KMS-11 (cell line): ENCODE measurements around the gene OSBPL5.
"Not testable (repeated sequence)": the region's sequence is repeated elsewhere in the genome, so short reads cannot be mapped to it uniquely, and the experiment has no call there.

ENCODE experiments used
- H2AFZ ChIP-seq: fragments of 200-600 bp; sonication (generic); 2 replicates; pipeline ENCODE4 v1.6.1; 2016; ENCODE audit warnings: antibody characterized with exemption, mixed run types, low read depth
- H3K27ac ChIP-seq: fragments of 200-600 bp; sonication (generic); 2 replicates; pipeline ENCODE4 v1.6.1; 2016; ENCODE audit warnings: mild to moderate bottlenecking, mixed run types
- H3K27me3 ChIP-seq: fragments of 200-600 bp; sonication (generic); 2 replicates; pipeline ENCODE4 v1.6.1; 2017; ENCODE audit warnings: mild to moderate bottlenecking, low read depth, mixed run types, moderate library complexity; ENCODE audit not compliant: insufficient read depth
- H3K36me3 ChIP-seq: fragments of 200-600 bp; sonication (generic); 2 replicates; pipeline ENCODE4 v1.6.1; 2017; ENCODE audit warnings: mild to moderate bottlenecking, mixed run types; ENCODE audit not compliant: insufficient read depth
- H3K4me1 ChIP-seq: fragments of 200-600 bp; sonication (generic); 2 replicates; pipeline ENCODE4 v1.6.1; 2016; ENCODE audit warnings: mild to moderate bottlenecking, low read depth, mixed run types; ENCODE audit not compliant: poor library complexity, severe bottlenecking
- H3K4me2 ChIP-seq: fragments of 200-600 bp; sonication (generic); 2 replicates; pipeline ENCODE4 v1.7.0; 2016; ENCODE audit warnings: mild to moderate bottlenecking, mixed run types
- H3K4me3 ChIP-seq: fragments of 200-600 bp; sonication (generic); IDR thresholded peaks from 2 replicates; pipeline ENCODE4 v1.6.1; 2017; ENCODE audit warnings: low read depth, low read length, mixed read lengths; ENCODE audit not compliant: insufficient read depth
- H3K79me2 ChIP-seq: fragments of 200-600 bp; sonication (generic); 2 replicates; pipeline ENCODE4 v1.6.1; 2016; ENCODE audit warnings: low read depth, mixed run types; ENCODE audit not compliant: insufficient read depth
- H3K9ac ChIP-seq: fragments of 200-600 bp; sonication (generic); 2 replicates; pipeline ENCODE4 v1.6.1; 2016; ENCODE audit warnings: mild to moderate bottlenecking, mixed run types
- H4K20me1 ChIP-seq: fragments of 200-600 bp; sonication (generic); 2 replicates; pipeline ENCODE4 v1.6.1; 2016; ENCODE audit warnings: mild to moderate bottlenecking, mixed run types; ENCODE audit not compliant: insufficient read depth
- TF ChIP-seq, protein P1 (sequence below): fragments of 200-600 bp; sonication (generic); conservative IDR thresholded peaks from 2 replicates; pipeline ENCODE4 v1.6.1; 2017; ENCODE audit warnings: low read depth, mild to moderate bottlenecking, antibody characterized with exemption, low read length, moderate library complexity, mixed read lengths

Gene OSBPL5

DNA sequence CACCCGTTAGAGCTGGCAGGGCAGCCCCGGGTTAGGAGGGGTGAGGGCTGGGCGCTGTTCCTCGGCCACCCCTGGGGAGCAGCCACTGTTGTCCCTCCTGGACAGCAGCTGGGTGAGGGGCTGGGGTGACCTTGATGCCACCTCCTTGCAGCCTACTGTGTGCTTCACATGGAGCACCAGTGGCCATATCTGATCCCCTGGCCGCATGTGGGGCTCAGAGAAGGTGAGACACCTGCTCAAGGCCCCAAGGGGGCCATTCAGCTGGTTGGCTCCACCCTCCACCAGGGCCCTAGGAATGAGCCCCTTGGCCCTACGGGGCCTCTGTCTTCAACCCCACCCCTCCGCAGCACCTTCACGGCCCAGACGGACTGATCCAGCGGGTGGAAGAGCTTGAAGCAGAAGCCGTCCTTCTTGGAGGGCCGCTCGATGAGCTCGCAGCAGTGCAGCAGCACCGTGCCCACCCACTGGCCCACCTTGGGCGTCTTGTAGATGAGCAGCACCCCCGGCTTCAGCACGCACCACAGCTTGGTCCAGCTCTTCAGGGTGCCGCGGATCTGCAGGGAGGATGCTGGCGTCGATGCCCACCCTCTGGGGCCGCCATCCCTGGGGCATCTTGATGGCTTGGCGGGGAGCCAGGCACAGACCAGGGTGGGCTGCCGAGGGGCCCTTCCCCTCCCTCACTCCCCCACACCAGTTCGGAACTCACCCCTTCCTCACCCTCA lies 44.9 kb downstream of the OSBPL5 start:
- H3K9ac ChIP-seq: no peak overlapping the region
- H2AFZ ChIP-seq: no peak overlapping the region
- no peaks in the 10 kb centered on the region for H4K20me1 ChIP-seq
- H3K79me2 ChIP-seq: no peaks in the 10 kb centered on the region
- no peaks in the 10 kb centered on the region for H3K4me1 ChIP-seq
- H3K36me3 ChIP-seq: no peaks in the 10 kb centered on the region
- no peak overlapping the region for H3K27ac ChIP-seq
- no peaks in the 10 kb centered on the region for H3K27me3 ChIP-seq
- no peak overlapping the region for H3K4me3 ChIP-seq
- H3K4me2 ChIP-seq: no peak overlapping the region
- TF ChIP-seq, protein P1, sequence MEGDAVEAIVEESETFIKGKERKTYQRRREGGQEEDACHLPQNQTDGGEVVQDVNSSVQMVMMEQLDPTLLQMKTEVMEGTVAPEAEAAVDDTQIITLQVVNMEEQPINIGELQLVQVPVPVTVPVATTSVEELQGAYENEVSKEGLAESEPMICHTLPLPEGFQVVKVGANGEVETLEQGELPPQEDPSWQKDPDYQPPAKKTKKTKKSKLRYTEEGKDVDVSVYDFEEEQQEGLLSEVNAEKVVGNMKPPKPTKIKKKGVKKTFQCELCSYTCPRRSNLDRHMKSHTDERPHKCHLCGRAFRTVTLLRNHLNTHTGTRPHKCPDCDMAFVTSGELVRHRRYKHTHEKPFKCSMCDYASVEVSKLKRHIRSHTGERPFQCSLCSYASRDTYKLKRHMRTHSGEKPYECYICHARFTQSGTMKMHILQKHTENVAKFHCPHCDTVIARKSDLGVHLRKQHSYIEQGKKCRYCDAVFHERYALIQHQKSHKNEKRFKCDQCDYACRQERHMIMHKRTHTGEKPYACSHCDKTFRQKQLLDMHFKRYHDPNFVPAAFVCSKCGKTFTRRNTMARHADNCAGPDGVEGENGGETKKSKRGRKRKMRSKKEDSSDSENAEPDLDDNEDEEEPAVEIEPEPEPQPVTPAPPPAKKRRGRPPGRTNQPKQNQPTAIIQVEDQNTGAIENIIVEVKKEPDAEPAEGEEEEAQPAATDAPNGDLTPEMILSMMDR: no peak

DNA sequence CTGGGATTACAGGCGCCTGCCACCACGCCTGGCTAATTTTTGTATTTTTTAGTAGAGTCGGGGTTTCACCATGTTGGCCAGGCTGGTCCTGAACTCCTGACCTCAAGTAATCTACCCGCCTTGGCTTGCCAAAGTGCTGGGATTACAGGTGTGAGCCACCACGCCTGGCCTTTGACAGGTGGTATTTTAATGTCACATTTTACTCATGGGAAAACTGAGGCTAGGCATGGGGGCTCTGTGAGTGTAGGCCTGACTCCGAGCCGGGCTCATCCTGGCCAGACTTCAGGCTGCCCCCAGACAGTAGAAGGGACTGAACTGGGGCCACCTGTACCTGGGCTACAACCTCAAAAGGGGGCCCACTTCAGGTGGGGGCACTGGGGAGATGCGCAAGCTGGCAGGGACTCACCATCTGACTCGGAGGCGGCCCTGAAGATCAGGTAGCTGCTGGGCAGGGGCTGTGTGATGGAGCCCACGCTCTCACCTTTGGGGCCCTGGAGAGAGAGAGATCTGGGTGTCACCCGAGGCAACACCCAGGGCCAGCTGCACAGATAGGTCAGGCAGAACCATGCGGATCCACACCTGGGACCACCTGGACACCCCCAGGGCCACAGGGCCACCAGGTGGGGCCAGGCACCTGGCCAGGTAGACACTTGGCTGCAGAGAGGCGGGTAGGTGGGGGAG lies 45.8 kb downstream of the OSBPL5 start:
- Histone ChIP-seq H3K4me1 (no peaks in the 10 kb centered on the region), H3K27me3 (no peaks in the 10 kb centered on the region), H2AFZ (no peak overlapping the region), H3K36me3 (no peaks in the 10 kb centered on the region), H3K4me3 (no peak overlapping the region), H3K9ac (no peak overlapping the region), H3K79me2 (no peaks in the 10 kb centered on the region), H3K4me2 (no peak overlapping the region), H4K20me1 (no peaks in the 10 kb centered on the region), H3K27ac (no peak overlapping the region)
- TF ChIP-seq, protein P1: no peak

DNA sequence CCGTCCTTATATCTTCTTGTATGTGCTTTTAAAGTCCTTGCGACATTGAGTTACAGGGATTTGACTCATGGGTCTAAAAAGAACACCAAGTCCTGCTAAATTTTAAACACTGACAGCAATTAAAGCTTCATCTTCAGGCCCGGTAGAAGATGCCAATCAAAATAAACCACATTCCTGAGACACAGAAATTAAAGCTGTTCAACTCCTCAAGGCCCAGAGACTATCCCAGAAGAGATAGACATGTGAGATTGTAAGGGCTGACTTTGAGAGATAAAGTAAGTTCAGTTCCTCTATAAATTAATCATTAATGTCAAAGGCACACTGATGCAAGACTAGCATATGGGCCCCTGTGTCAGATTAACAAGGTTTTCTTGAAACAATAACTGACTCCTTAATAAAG lies 49.8 kb downstream of the OSBPL5 start:
- Histone ChIP-seq H3K27me3 (no peaks in the 10 kb centered on the region), H2AFZ (no peak overlapping the region), H3K79me2 (no peaks in the 10 kb centered on the region), H3K4me2 (no peak overlapping the region), H4K20me1 (no peaks in the 10 kb centered on the region), H3K4me1 (no peaks in the 10 kb centered on the region), H3K4me3 (no peak overlapping the region), H3K36me3 (no peaks in the 10 kb centered on the region), H3K27ac (no peak overlapping the region), H3K9ac (no peak overlapping the region)
- TF ChIP-seq, protein P1: no peak

GRCh38 chr11:3113661-3114060 lies 51.4 kb downstream of the OSBPL5 start:
- H3K27ac ChIP-seq, H3K79me2 ChIP-seq, H3K27me3 ChIP-seq, H3K36me3 ChIP-seq, H3K4me2 ChIP-seq, H3K4me1 ChIP-seq, H2AFZ ChIP-seq, H4K20me1 ChIP-seq, H3K9ac ChIP-seq, H3K4me3 ChIP-seq: not testable (repeated sequence)
